Measurements from ENCODE around the gene PPBP.

The PPBP gene

DNA sequence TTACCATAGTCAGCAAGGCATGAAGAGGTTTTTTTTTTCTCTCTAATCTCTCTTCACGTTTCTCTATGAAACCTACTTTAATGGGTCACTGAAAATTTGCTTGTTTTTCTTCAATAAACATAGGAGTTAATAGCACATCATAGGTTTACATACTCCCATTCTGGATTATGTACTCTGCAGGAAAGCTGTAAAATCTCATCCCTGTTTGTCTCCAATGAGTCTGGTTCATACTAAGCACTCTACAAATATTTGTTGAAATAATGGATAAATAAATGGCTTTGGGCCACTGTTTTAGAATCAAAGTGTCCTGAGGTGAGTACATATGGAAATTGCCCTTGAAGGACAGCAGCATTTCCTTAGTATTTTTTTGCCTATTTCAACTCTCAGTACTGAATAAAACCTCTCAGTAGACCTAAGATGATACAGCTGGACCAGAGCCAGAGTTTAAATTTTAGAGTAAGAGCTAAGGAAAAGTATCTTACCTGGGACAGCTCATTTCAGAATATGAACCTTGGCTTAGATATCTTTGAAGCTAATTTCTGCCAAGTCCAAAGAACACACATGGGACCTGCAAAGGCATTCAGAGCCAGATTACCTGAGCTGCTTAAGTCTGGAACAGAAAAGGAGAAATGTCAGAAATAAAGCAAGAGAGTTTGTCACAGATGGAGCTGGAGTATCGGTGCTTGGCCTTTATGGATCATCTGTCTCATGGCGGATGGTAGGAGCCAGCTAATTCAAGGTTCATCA, 40.6 kb downstream of the PPBP start:
- DNase-seq = no peak

DNA sequence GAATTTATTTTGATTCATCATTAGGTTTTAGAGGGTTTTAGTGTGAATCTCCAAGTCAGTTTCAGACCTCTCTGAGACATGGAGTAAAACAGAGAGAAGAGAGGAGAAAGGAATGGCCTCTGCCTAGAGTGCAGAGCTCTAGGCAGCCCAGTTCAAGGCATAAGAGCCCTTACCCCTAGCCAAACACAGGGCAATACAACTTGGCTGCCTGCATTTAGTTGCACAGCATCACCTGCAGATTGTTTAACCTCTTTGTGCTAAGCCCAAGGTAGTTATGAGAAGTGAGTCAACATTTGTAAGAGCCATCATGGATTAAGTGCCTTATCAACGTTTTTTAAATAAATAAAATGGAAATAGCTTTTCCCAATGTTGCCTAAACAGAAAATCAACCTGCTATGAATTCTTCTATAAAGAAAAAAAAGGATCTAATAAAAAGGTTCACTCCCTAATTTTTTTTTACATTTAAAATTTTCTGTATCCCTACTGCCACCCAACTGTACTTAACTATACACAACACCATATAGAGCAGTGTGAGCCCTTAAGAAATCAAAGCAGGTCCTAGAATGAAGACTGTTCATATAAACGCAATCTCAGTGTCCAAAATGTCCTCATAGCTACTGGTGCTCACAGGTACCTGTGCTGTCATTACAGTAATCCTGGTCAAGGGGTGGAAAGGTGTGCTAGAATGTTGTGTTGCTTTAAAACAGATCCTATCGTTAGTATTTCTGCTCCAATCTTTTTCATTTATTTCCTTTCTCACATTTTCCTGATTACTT, 42.1 kb downstream of the PPBP start:
- no peak for DNase-seq

DNA sequence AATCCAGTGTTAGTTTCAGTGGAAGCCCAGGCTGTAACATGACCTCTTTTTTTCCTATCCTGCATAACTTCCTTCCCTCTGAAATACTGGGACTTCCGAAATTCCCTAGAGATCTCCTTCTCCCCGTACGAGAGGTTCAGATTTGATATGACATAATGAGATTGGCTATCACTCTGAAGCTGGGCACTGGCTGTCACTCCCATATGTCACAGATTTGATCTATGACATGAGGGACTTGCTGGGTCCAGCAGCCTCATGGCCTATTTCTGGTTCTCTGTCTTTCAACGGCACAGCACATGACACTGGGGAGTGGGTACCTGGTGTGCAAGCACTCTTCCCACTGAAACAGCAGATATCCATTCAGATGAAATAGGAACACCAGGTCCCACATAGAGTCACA, 42.9 kb downstream of the PPBP start:
- no peak for DNase-seq

DNA sequence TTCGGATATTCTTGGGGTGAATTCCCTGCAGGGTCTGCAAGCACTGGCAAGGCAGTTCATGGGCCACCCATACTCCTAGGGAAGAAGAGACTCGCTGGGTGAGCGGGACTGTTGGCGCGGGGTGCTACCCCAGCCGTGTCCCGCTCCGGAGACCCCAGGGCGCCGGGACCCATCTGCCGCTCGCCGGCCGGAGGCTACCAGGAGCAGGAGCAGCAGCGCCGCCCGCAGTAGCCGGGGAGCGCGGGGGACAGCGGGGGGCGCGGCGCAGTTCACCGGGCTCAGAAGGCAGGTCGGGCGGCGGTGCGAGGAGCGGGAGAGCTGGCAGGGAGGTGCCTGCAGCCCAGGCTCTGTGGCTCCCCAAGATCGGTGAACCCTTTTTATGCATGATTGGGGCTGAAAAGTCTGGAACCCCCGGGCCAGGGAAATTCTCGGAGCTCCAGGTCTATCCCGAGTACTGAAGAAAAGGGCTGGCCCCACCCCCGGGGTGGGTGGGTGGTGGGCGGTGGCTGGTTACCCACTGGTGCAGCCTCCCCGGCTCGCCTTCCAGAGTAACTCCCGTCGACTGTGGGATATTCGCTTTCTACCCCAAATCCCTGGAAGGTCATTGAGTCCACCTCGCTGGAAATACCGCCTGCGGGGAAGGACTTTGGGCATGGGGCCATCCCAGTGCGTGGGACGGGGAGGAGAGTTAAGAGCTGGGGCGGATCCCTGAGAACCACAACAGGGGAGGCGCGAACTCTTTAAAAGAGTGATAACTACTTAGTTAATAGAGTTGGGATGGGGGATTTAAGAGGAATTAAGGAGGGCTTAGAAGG, 43.7 kb downstream of the PPBP start:
- DNase-seq = no peak

DNA sequence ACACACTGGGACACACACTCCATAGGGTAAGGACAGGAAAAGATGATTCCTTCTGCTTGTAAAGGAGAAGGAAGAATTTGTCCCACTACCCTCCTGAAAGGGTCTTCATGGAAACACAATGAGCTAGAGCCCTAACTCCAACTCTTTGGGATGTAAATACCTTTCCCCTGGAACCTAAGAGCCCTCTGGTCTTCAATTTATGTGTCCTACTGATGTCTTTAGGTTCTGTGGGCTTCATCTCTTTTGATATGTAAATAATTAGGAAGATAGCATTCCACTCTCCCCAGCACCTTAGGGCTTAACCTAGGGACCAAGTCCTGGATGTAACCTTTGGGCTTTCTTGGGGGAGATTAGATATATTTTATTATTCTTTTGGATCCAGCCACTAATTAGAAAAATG, 44.4 kb downstream of the PPBP start:
- no peak for DNase-seq

DNA sequence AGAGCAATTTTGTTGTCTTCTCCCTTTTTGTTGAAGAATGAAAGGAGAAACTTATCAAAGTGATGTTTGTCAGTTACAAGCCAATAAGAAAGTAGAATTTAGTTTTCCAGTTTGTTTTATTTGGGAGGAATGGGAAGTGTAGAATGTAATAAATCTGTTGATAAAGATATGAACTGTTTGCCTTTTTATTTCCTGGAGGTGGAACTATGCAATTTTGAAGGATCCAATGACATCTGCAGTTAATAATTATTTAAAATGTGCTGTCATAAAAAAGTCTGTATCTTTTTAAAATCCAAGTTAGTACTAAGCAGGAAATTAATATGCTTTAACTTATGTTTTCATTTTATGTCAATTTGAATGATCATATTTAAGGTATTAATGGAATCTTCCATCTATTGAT, 51.0 kb downstream of the PPBP start:
- DNase-seq = no peak

All from CD4-positive, alpha-beta T cell treated with Interleukin-4 for 4 hours (primary cell).